ENCODE data around the gene ECSIT.
"Not testable (repeated sequence)": the region's sequence is repeated elsewhere in the genome, so short reads cannot be mapped to it uniquely, and the experiment has no call there.

ECSIT gene

GRCh38 chr19:11479090-11479897, 49.6 kb downstream of the ECSIT start:
- Histone ChIP-seq H3K27ac (ENCODE audit: insufficient read depth, low read length, poor library complexity, severe bottlenecking) (no peak overlapping the region), H3K27me3 (replicated peaks; ENCODE audit: control insufficient read depth, insufficient read depth, low read length, poor library complexity, severe bottlenecking) (peaks cover 38% of the 10 kb centered on the region), H3K36me3 (ENCODE audit: control insufficient read depth, insufficient read depth, low read length) (no peaks in the 10 kb centered on the region), H3K9me3 (ENCODE audit: control insufficient read depth, low read length) (no peaks in the 10 kb centered on the region), H3K4me1 (ENCODE audit: control insufficient read depth, insufficient read depth, low read length, poor library complexity, severe bottlenecking) (peaks cover 26% of the 10 kb centered on the region), H3K4me3 (ENCODE audit: insufficient read depth, low read depth, low read length, poor library complexity, severe bottlenecking) (no peak overlapping the region)
- DNase-seq = peak in 1 of 3 donors; percentile 11

DNA sequence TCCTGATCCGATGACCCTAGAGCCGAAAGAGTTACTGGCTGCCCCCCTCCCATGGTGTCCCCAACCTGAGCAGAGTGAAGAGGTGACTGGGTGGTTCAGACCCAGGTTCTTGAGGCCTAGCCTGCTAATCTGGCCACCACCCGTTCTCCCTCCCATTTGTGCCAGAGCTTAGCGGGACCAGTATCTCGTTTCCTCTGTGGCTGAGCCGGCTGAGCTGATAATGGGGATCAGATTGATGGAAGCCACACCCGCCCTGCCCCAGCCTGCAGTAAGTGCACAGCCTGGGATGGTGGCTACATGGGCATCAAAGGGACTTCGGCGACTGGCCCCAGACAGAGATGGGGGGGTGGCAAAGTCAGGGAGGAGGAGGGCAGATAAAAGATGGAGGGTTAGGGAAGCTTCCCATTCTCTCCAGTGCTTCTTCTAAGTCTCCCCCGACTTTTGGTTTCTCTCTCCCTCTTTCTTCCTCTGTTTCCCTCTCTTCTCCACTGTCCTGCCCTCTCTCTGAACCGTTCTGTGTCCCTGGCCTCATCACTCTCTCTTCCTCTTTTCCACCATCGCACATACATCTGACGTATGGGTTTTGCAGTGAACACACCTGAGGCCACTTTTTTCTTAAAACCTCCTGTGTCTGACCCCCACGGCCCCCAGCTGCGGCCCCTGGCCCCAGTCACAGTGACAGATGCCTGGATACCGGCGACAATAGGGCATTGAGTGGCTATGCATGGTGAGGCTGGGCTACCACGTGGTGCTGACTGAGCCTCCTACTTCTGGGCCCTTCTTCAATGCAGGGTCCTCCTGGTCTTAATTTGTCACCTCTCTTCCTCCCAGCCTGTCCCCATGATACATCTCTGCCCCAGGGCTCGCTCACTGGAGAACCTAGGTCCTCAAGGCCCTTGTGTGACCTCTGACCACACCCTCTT, 50.5 kb downstream of the ECSIT start:
- Histone ChIP-seq H3K27ac (ENCODE audit: insufficient read depth, low read length, poor library complexity, severe bottlenecking) (no peak overlapping the region), H3K9me3 (ENCODE audit: control insufficient read depth, low read length) (no peaks in the 10 kb centered on the region), H3K27me3 (replicated peaks; ENCODE audit: control insufficient read depth, insufficient read depth, low read length, poor library complexity, severe bottlenecking) (peaks cover 38% of the 10 kb centered on the region), H3K4me1 (ENCODE audit: control insufficient read depth, insufficient read depth, low read length, poor library complexity, severe bottlenecking) (peaks cover 26% of the 10 kb centered on the region), H3K36me3 (ENCODE audit: control insufficient read depth, insufficient read depth, low read length) (no peaks in the 10 kb centered on the region), H3K4me3 (ENCODE audit: insufficient read depth, low read depth, low read length, poor library complexity, severe bottlenecking) (no peak overlapping the region)
- no peak for DNase-seq

- DNase-seq = no peak
- Histone ChIP-seq H3K27ac (ENCODE audit: insufficient read depth, low read length, poor library complexity, severe bottlenecking) (no peak overlapping the region), H3K27me3 (replicated peaks; ENCODE audit: control insufficient read depth, insufficient read depth, low read length, poor library complexity, severe bottlenecking) (peaks cover 16% of the 10 kb centered on the region), H3K4me3 (ENCODE audit: insufficient read depth, low read depth, low read length, poor library complexity, severe bottlenecking) (no peak overlapping the region), H3K9me3 (ENCODE audit: control insufficient read depth, low read length) (no peaks in the 10 kb centered on the region), H3K36me3 (ENCODE audit: control insufficient read depth, insufficient read depth, low read length) (no peaks in the 10 kb centered on the region), H3K4me1 (ENCODE audit: control insufficient read depth, insufficient read depth, low read length, poor library complexity, severe bottlenecking) (peaks cover 11% of the 10 kb centered on the region)
These were observed 53.1 kb downstream of the ECSIT start for GRCh38 chr19:11475861-11476260.

DNA sequence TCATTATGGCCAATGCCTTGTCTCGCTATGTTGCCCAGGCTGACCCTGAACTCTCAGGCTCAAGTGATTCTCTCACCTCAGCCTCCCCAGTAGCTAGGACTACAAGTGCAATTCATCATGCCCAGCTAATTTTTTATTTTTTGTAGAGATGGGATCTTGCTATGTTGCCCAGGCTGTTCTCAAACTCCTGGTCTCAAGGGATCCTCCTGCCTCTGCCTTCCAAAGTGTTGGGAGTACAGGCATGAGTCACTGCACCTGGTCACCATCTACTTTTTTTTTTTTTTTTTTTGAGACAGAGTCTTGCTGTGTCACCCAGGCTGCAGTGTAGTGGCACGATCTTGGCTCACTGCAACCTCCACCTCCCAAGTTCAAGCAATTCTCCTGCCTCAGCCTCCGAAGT, 53.6 kb downstream of the ECSIT start:
- H3K27me3 ChIP-seq (replicated peaks; ENCODE audit: control insufficient read depth, insufficient read depth, low read length, poor library complexity, severe bottlenecking) = peaks cover 13% of the 10 kb centered on the region
- H3K36me3 ChIP-seq (ENCODE audit: control insufficient read depth, insufficient read depth, low read length); H3K27ac ChIP-seq (ENCODE audit: insufficient read depth, low read length, poor library complexity, severe bottlenecking): not testable (repeated sequence)

GRCh38 chr19:11473725-11474124, 55.2 kb downstream of the ECSIT start:
- Histone ChIP-seq H3K27me3 (replicated peaks; ENCODE audit: control insufficient read depth, insufficient read depth, low read length, poor library complexity, severe bottlenecking) (no peaks in the 10 kb centered on the region), H3K36me3 (ENCODE audit: control insufficient read depth, insufficient read depth, low read length) (no peaks in the 10 kb centered on the region), H3K4me3 (ENCODE audit: insufficient read depth, low read depth, low read length, poor library complexity, severe bottlenecking) (no peak overlapping the region), H3K27ac (ENCODE audit: insufficient read depth, low read length, poor library complexity, severe bottlenecking) (no peak overlapping the region), H3K9me3 (ENCODE audit: control insufficient read depth, low read length) (no peaks in the 10 kb centered on the region), H3K4me1 (ENCODE audit: control insufficient read depth, insufficient read depth, low read length, poor library complexity, severe bottlenecking) (no peaks in the 10 kb centered on the region)
- no peak for DNase-seq

More for the DNA sequence above, 53.6 kb downstream of the ECSIT start:
- not testable (repeated sequence) for H3K9me3 ChIP-seq (ENCODE audit: control insufficient read depth, low read length); H3K4me3 ChIP-seq (ENCODE audit: insufficient read depth, low read depth, low read length, poor library complexity, severe bottlenecking); DNase-seq; H3K4me1 ChIP-seq (ENCODE audit: control insufficient read depth, insufficient read depth, low read length, poor library complexity, severe bottlenecking)

GRCh38 chr19:11468266-11468845, 60.6 kb downstream of the ECSIT start:
- not testable (repeated sequence) for H3K4me1 ChIP-seq (ENCODE audit: control insufficient read depth, insufficient read depth, low read length, poor library complexity, severe bottlenecking); H3K27ac ChIP-seq (ENCODE audit: insufficient read depth, low read length, poor library complexity, severe bottlenecking); H3K36me3 ChIP-seq (ENCODE audit: control insufficient read depth, insufficient read depth, low read length); H3K9me3 ChIP-seq (ENCODE audit: control insufficient read depth, low read length); DNase-seq; H3K27me3 ChIP-seq (replicated peaks; ENCODE audit: control insufficient read depth, insufficient read depth, low read length, poor library complexity, severe bottlenecking); H3K4me3 ChIP-seq (ENCODE audit: insufficient read depth, low read depth, low read length, poor library complexity, severe bottlenecking)

DNA sequence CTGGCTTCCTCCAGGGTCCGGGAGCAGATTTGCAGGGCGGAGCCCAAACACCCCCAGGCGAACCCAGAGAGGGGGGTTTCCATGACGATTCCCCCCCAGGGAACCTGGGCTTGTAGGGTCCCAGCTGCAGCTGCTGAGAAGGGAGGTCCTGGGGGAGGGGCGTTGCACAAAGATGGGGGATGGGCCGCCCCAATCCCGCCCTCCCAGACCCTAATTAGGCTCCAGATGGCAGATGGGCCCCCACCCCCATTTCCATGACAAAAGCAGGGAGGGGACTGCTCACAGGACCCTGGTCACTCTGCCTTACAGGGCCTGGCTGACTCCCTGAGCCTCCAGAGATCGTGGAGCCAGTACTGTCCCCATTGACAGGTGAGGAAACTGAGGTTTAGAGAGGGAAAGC, 63.3 kb downstream of the ECSIT start:
- no peaks in the 10 kb centered on the region for H3K27me3 ChIP-seq (replicated peaks; ENCODE audit: control insufficient read depth, insufficient read depth, low read length, poor library complexity, severe bottlenecking)
- no peak overlapping the region for H3K4me3 ChIP-seq (ENCODE audit: insufficient read depth, low read depth, low read length, poor library complexity, severe bottlenecking)
- H3K36me3 ChIP-seq (ENCODE audit: control insufficient read depth, insufficient read depth, low read length) = no peaks in the 10 kb centered on the region
- H3K27ac ChIP-seq (ENCODE audit: insufficient read depth, low read length, poor library complexity, severe bottlenecking) = no peak overlapping the region
- no peaks in the 10 kb centered on the region for H3K9me3 ChIP-seq (ENCODE audit: control insufficient read depth, low read length)
- DNase-seq = no peak
- H3K4me1 ChIP-seq (ENCODE audit: control insufficient read depth, insufficient read depth, low read length, poor library complexity, severe bottlenecking) = no peaks in the 10 kb centered on the region

GRCh38 chr19:11464333-11465265, 64.3 kb downstream of the ECSIT start:
- no peak overlapping the region for H3K27ac ChIP-seq (ENCODE audit: insufficient read depth, low read length, poor library complexity, severe bottlenecking)
- no peak for DNase-seq
- no peaks in the 10 kb centered on the region for H3K9me3 ChIP-seq (ENCODE audit: control insufficient read depth, low read length)
- no peaks in the 10 kb centered on the region for H3K27me3 ChIP-seq (replicated peaks; ENCODE audit: control insufficient read depth, insufficient read depth, low read length, poor library complexity, severe bottlenecking)
- H3K36me3 ChIP-seq (ENCODE audit: control insufficient read depth, insufficient read depth, low read length) = no peaks in the 10 kb centered on the region
- no peak overlapping the region for H3K4me3 ChIP-seq (ENCODE audit: insufficient read depth, low read depth, low read length, poor library complexity, severe bottlenecking)
- H3K4me1 ChIP-seq (ENCODE audit: control insufficient read depth, insufficient read depth, low read length, poor library complexity, severe bottlenecking) = no peaks in the 10 kb centered on the region

GRCh38 chr19:11463391-11463790, 65.5 kb downstream of the ECSIT start:
- H3K9me3 ChIP-seq (ENCODE audit: control insufficient read depth, low read length) = no peaks in the 10 kb centered on the region
- DNase-seq = no peak

More at GRCh38 chr19:11463391-11463790, 65.5 kb downstream of the ECSIT start:
- no peak overlapping the region for H3K27ac ChIP-seq (ENCODE audit: insufficient read depth, low read length, poor library complexity, severe bottlenecking)
- H3K4me1 ChIP-seq (ENCODE audit: control insufficient read depth, insufficient read depth, low read length, poor library complexity, severe bottlenecking) = no peaks in the 10 kb centered on the region
- H3K4me3 ChIP-seq (ENCODE audit: insufficient read depth, low read depth, low read length, poor library complexity, severe bottlenecking) = no peak overlapping the region
- H3K27me3 ChIP-seq (replicated peaks; ENCODE audit: control insufficient read depth, insufficient read depth, low read length, poor library complexity, severe bottlenecking) = no peaks in the 10 kb centered on the region
- no peaks in the 10 kb centered on the region for H3K36me3 ChIP-seq (ENCODE audit: control insufficient read depth, insufficient read depth, low read length)
